ENCODE measurements around the gene CNST.
"Not testable (repeated sequence)": the region's sequence is repeated elsewhere in the genome, so short reads cannot be mapped to it uniquely, and the experiment has no call there.

CNST gene

DNA sequence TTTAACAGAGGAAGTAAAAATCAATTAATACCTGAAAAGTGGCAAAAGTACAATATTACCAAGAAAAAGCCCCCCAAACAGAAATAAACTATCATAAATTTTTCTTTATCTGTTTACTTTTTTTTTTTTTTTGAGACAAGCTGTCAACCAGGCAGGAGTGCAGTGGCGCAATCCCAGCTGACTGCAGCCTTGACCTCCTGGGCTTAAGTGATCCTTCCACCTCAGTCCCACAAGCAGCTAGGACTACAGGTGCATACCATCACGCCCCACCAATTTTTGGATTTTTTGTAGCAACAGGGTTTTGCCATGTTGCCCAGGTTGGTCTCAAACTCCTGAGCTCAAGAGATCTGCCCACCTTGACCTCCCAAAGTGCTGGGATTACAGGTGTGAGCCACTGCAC lies 8.2 kb upstream of the CNST start:
- in situ Hi-C loops (cut with MboI; ENCODE audit: low sequenced_read_pairs) = no loop called here

- in situ Hi-C loops (cut with MboI; ENCODE audit: low sequenced_read_pairs) = no loop called here
Measured at GRCh38 chr1:246559310-246559709, 6.9 kb upstream of the CNST start.

DNA sequence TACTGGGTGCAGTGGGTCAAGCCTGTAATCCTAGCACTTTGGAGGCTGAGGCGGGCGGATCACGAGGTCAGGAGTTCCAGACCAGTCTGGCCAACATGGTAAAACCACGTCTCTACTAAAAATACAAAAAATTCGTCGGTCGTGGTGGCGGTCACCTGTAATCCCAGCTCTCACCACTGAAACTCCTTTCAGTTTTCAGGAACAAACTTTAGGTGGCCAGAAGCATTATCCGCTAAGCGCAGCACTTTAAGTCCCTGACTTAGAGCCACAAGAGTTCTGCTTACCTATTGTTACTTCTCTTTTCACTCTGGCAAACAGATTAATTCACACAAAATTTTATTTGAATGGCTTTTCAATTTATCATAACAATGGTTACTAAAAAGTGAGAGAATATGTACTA lies 5.4 kb upstream of the CNST start:
- in situ Hi-C loops (cut with MboI; ENCODE audit: low sequenced_read_pairs) = not testable (repeated sequence)

DNA sequence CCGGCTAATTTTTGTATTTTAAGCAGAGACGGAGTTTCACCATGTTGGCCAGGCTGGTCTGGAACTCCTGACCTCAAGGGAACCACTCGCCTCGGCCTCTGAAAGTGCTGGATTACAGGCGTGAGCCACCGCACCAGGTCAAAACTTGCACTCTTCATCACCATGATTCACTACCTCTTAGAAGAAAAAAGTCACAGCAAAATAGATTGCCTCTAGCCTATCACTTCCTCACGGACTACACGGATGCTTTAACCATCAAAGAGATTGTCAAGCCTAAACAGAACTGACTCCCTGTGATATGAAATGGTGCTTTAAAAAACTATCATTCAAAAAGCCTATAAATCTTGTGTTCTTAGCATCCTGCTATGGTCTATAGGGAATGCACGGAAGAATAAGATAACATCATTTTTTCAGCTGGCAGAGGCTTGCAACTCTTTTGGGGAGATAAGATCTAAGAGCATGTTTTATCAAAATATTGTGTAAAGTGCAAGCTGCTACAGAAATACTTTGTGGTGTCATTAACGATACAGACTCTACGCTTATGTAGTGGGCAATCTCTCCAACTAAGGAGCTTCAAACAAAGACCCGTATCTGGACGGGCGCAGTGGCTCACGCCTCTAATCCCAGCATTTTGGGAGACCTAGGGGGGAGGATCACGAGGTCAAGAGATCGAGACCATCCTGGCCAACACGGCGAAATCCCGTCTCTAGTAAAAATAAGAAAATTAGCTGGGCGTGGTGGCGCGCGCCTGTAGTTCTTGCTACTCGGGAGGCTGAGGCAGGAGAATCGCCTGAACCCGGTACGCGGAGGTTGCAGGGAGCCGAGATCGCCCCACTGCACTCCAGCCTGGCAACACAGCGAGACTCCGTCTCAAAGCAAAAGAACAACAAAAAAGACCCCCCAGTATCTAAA lies 1.2 kb upstream of the CNST start:
- in situ Hi-C loops (cut with MboI; ENCODE audit: low sequenced_read_pairs) = no loop called here

DNA sequence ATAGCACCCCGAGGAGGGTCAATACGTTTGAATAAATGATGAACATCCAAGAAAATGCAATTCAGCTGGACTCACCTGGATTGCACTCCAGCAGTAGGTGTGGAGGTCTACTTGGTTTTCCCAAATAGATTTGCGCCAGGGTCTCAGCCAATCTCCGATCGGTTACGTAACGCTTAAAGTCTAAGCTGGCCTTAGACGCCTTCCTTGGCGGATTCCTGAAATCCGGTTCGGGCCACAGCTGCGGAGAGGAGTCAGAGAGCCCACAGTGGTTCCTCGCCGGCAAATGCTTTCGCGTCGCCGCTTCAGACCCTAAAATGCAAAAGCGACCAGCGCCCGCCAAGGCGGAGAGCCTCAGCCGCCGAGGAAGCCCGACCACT lies 517 bp upstream of the CNST start:
- in situ Hi-C loops (cut with MboI; ENCODE audit: low sequenced_read_pairs) = no loop called here

DNA sequence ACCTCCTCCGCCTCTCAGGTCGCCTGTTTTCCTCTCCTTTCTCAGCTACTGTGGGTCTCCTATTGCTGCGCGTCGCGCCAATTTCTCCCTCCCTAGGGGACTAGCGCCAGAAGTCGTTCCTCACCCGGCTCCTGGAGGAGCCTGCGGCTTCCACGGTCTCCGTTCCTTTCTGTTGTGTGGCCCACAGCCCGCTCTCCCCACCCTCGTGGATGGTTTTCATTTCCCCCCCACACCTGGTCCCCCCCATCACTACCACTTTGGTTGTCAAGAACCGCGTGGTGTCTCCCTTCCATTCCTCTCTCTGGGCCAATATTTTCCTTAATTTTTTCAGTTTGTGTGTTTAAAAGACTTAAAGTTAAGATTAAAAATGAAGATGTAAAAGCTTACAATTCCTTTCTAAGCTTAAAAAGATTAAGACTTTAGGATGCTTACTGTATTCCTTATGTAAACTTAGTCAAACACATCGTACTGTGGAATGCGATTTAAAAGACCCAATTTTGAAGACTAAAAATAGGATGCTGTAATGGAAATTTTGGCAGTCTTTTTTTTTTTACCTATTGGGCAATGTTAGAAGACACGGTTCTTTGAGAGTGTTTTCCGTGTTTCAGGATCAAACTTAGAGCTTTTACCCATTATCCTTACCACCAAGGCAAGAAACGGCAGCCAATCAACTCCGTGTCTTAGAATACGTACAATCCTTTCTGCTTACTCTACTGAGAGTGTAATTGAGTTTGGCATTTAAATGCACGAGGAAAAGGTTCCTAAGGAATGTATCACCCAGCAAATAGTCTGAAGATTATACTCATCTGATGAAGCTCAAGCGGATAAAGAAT lies 773 bp downstream of the CNST start:
- in situ Hi-C loops (cut with MboI; ENCODE audit: low sequenced_read_pairs) = no loop called here

- in situ Hi-C loops (cut with MboI; ENCODE audit: low sequenced_read_pairs) = no loop called here
Measured at GRCh38 chr1:246567646-246568235, 1.5 kb downstream of the CNST start.

DNA sequence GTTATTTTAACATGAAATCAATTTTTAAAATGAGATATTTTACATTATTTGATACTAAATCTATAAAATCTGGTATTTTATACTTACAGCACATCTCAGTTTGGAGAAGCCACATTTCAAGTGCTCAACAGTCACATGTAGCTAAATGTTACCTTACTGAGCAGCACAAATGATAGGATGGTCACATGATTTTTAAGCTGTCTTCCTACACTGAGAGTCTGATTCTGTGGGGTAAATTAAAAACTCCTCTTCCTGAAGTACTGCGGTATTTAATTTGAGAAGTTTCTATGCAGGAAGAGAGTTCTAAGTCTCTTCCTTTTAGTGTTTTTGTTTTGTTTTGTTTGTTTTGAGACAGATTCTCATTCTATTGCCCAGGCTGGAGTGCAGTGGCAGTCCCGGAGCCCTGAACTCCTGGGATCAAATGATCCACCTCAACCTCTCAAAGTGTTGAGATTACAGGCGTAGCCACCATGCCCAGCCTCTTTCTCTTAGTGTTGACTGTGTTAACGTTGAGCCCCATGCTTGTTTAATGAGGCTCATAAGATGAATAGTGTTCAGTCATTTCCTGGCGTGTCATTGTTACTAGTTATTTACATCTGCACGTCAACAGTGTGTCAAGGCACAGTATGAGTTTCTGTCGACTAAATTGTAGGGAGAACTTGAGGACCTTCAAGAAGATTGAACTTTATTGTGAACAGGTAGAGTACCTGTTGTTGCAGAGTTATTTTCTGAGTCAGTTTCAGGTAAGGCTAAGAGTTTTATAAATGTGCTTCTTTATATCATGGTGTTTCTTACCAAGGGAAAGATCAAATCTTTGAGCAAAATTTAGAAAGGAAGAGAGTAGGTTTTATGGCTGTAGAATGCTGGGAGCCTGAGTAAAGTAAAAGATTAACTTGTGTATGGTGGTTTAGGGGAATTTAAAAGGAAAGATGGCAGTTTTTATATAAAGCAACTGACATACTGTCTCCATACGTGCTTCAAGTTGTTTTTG lies 3.3 kb downstream of the CNST start:
- in situ Hi-C loops (cut with MboI; ENCODE audit: low sequenced_read_pairs) = no loop called here

- in situ Hi-C loops (cut with MboI; ENCODE audit: low sequenced_read_pairs) = not testable (repeated sequence)
Measured at GRCh38 chr1:246571309-246571708, 5.1 kb downstream of the CNST start.

- in situ Hi-C loops (cut with MboI; ENCODE audit: low sequenced_read_pairs) = no loop called here
Measured at GRCh38 chr1:246571953-246572352, 5.7 kb downstream of the CNST start.

DNA sequence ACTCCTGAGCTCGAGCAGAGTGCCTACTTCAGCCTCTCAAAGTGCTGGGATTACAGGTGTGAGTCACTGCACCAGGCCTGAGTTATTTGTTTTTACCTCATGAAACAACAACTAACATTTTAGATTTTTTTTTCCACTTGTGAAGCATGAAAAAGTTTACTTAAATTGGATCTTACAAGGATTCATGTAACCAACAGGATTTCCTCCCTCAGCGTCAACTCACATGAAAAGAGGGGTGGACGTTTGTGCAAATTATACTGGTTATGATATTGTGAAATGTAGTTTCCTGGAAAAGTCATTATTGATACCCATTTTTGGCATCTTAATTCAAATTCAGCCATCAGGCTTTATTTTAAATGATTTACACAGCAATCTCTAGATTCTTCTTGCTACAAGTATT lies 6.5 kb downstream of the CNST start:
- in situ Hi-C loops (cut with MboI; ENCODE audit: low sequenced_read_pairs) = no loop called here

- in situ Hi-C loops (cut with MboI; ENCODE audit: low sequenced_read_pairs) = no loop called here
Measured at GRCh38 chr1:246573491-246573890, 7.2 kb downstream of the CNST start.

DNA sequence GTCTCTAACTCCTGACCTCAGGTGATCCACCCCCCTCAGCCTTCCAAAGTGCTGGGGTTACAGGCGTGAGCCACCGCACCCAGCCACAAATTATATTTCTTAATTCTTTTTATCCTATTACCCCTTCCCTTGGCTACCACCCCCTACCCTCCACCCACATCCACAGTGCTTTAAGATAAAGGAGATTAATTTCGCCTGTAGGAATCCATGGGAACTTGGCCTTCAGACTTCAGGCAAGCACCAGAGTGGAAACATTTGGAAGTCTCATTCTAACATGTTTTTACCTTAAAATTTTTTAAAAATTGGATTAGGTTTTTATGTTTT lies 10.4 kb downstream of the CNST start:
- in situ Hi-C loops (cut with MboI; ENCODE audit: low sequenced_read_pairs) = no loop called here

GRCh38 chr1:246577082-246577719 lies 10.9 kb downstream of the CNST start:
- in situ Hi-C loops (cut with MboI; ENCODE audit: low sequenced_read_pairs) = no loop called here

- in situ Hi-C loops (cut with MboI; ENCODE audit: low sequenced_read_pairs) = no loop called here
Measured at GRCh38 chr1:246577720-246578106, 11.5 kb downstream of the CNST start.

DNA sequence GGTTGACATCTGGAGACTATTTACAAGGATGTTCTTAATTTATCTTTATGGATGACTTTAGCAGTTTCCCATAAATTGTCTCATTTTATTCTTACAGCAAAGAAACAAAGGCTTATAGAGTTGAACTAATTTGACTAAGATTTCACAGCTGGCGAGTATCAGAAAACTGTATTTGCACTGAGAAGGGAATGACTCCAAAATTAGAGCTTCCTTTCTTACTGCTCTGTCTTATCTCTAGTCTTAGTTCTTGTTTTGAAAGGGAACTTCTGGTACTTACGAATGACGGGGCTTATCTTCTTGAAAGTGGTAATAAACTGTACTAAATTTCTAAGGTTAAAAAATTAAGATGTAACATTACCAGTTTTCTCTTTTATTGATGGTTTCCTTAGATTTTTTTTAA lies 13.6 kb downstream of the CNST start:
- in situ Hi-C loops (cut with MboI; ENCODE audit: low sequenced_read_pairs) = no loop called here

GRCh38 chr1:246580497-246581370 lies 14.5 kb downstream of the CNST start:
- in situ Hi-C loops (cut with MboI; ENCODE audit: low sequenced_read_pairs) = no loop called here

GRCh38 chr1:246582301-246583055 lies 16.2 kb downstream of the CNST start:
- in situ Hi-C loops (cut with MboI; ENCODE audit: low sequenced_read_pairs) = no loop called here

DNA sequence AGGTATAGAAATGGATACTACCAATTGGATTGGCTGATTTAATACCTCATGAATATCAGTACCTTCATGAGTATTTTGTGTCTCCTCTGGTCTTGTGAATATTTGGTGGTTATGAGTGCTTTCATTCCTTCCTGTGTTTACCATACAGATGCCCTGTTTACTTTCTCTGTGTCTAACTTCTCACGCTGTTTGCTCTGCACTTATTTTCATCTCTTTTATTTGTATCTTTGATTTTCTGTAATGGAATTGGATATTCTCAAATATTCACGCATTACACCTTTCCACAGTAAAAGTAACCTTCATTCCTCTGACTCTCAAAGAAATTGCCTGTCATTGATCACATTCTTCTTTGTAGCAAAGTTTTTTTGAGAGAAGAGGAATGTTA lies 16.8 kb downstream of the CNST start:
- in situ Hi-C loops (cut with MboI; ENCODE audit: low sequenced_read_pairs) = no loop called here

Data from hTERT RPE-1 (cell line).